MM.1S (cell line): ENCODE results near the gene DFFB.

Experiments used
- DNase-seq: peaks from one replicate; pipeline ENCODE4 v3.0.0-alpha.2; 2015
- H2AFZ ChIP-seq: fragments of 300-600 bp; sonication (generic); 2 replicates; pipeline ENCODE4 v1.6.0; 2016; ENCODE audit warnings: antibody characterized with exemption, low read length
- H3F3A ChIP-seq: fragments of 300-600 bp; sonication (generic); 2 replicates; pipeline ENCODE4 v1.6.1; 2016; ENCODE audit warnings: mild to moderate bottlenecking, antibody characterized with exemption, low read length, moderate library complexity, mixed read lengths; ENCODE audit not compliant: insufficient read depth
- H3K27ac ChIP-seq: fragments of 300-600 bp; sonication (generic); 2 replicates; pipeline ENCODE4 v1.5.1; 2016; ENCODE audit warnings: mild to moderate bottlenecking, low read length
- H3K27me3 ChIP-seq: fragments of 300-600 bp; sonication (generic); replicated peaks from 2 replicates; pipeline ENCODE4 v1.6.0; 2016; ENCODE audit warnings: low read length; ENCODE audit not compliant: insufficient read depth
- H3K36me3 ChIP-seq: fragments of 300-600 bp; sonication (generic); replicated peaks from 2 replicates; pipeline ENCODE4 v1.6.1; 2016; ENCODE audit warnings: mild to moderate bottlenecking, low read length, mixed read lengths; ENCODE audit not compliant: insufficient read depth
- H3K4me1 ChIP-seq: fragments of 300-600 bp; sonication (generic); 2 replicates; pipeline ENCODE4 v1.6.1; 2016; ENCODE audit warnings: low read length, mixed read lengths
- H3K4me2 ChIP-seq: fragments of 300-600 bp; sonication (generic); 2 replicates; pipeline ENCODE4 v1.6.0; 2016; ENCODE audit warnings: low read depth, low read length
- H3K4me3 ChIP-seq: fragments of 300-600 bp; sonication (generic); 2 replicates; pipeline ENCODE4 v1.5.1; 2016; ENCODE audit warnings: low read length, mixed read lengths
- H3K79me2 ChIP-seq: fragments of 300-600 bp; sonication (generic); 2 replicates; pipeline ENCODE4 v1.6.1; 2016; ENCODE audit warnings: mixed run types, low read length, mixed read lengths
- H3K9ac ChIP-seq: fragments of 300-600 bp; sonication (generic); 2 replicates; pipeline ENCODE4 v1.6.1; 2016; ENCODE audit warnings: low read length, mixed read lengths
- H3K9me2 ChIP-seq: fragments of 300-600 bp; sonication (generic); replicated peaks from 2 replicates; pipeline ENCODE4 v1.6.1; 2016; ENCODE audit warnings: mild to moderate bottlenecking, low read length, mixed read lengths; ENCODE audit not compliant: insufficient read depth
- H3K9me3 ChIP-seq: fragments of 300-600 bp; sonication (generic); replicated peaks from 2 replicates; pipeline ENCODE4 v1.6.1; 2016; ENCODE audit warnings: mild to moderate bottlenecking, low read length, mixed read lengths; ENCODE audit not compliant: insufficient read depth
- H4K20me1 ChIP-seq: fragments of 300-600 bp; sonication (generic); 2 replicates; pipeline ENCODE4 v1.6.1; 2016; ENCODE audit warnings: mild to moderate bottlenecking, low read length, moderate library complexity, mixed read lengths; ENCODE audit not compliant: insufficient read depth
- CTCF ChIP-seq: fragments of 300-600 bp; sonication (generic); IDR thresholded peaks from 2 replicates; pipeline ENCODE4 v1.5.1; 2016; ENCODE audit warnings: antibody characterized with exemption, low read length, mixed read lengths
- EZH2 ChIP-seq: fragments of 300-600 bp; sonication (generic); optimal IDR thresholded peaks from 2 replicates; pipeline ENCODE3; 2017; ENCODE audit warnings: low read depth, mild to moderate bottlenecking, antibody characterized with exemption, low read length, mixed read lengths
- EZH2phosphoT487 ChIP-seq: fragments of 300-600 bp; sonication (generic); IDR thresholded peaks from 2 replicates; pipeline ENCODE4 v1.6.1; 2018; ENCODE audit warnings: antibody characterized with exemption, low read length

DFFB gene

GRCh38 chr1:3904843-3905185, 47.5 kb downstream of the DFFB start:
- H3K4me1 ChIP-seq = no peaks in the 10 kb centered on the region
- H3K27ac ChIP-seq = no peak overlapping the region
- no peak overlapping the region for H3K4me3 ChIP-seq
- no peaks in the 10 kb centered on the region for H3K9me2 ChIP-seq
- H3F3A ChIP-seq = peaks cover 10% of the 10 kb centered on the region; the same call in 1 of the 2 replicates
- no peaks in the 10 kb centered on the region for H3K36me3 ChIP-seq
- H3K27me3 ChIP-seq = 0 out of 2 replicates have a peak, but pooled peaks cover 3% of the 10 kb centered on the region
- TF ChIP-seq EZH2 = no peak
- TF ChIP-seq EZH2phosphoT487 = no peak
- no peak for TF ChIP-seq CTCF
- no peaks in the 10 kb centered on the region for H3K9me3 ChIP-seq
- H3K4me2 ChIP-seq = no peak overlapping the region
- H2AFZ ChIP-seq = no peak overlapping the region
- no peaks in the 10 kb centered on the region for H4K20me1 ChIP-seq
- no peak overlapping the region for H3K9ac ChIP-seq
- no peak for DNase-seq
- H3K79me2 ChIP-seq = peaks cover 4% of the 10 kb centered on the region

- no peaks in the 10 kb centered on the region for H3K4me1 ChIP-seq
- no peak overlapping the region for H3K4me3 ChIP-seq
- no peak for DNase-seq
- H3K27ac ChIP-seq = no peak overlapping the region
- no peaks in the 10 kb centered on the region for H3K9me2 ChIP-seq
- H4K20me1 ChIP-seq = no peaks in the 10 kb centered on the region
- H3K79me2 ChIP-seq = peaks cover 3% of the 10 kb centered on the region; the same call in 1 of the 2 replicates
- no peak overlapping the region for H2AFZ ChIP-seq
- H3K9ac ChIP-seq = no peak overlapping the region
- H3K27me3 ChIP-seq = 0 out of 2 replicates have a peak, but pooled peaks cover 3% of the 10 kb centered on the region
- H3F3A ChIP-seq = peaks cover 6% of the 10 kb centered on the region; the same call in 1 of the 2 replicates
- H3K4me2 ChIP-seq = no peak overlapping the region
- no peak for TF ChIP-seq EZH2phosphoT487
- TF ChIP-seq EZH2 = no peak
- no peak for TF ChIP-seq CTCF
- H3K36me3 ChIP-seq = no peaks in the 10 kb centered on the region
- no peaks in the 10 kb centered on the region for H3K9me3 ChIP-seq
Observed at GRCh38 chr1:3905266-3905952, 48.1 kb downstream of the DFFB start.

GRCh38 chr1:3905953-3906671, 48.8 kb downstream of the DFFB start:
- no peaks in the 10 kb centered on the region for H3K9me3 ChIP-seq
- H2AFZ ChIP-seq = no peak overlapping the region
- no peaks in the 10 kb centered on the region for H3K36me3 ChIP-seq
- 0 out of 2 replicates have a peak, but pooled peaks cover 3% of the 10 kb centered on the region for H3K27me3 ChIP-seq
- H3K9ac ChIP-seq = no peak overlapping the region
- no peak for DNase-seq
- no peaks in the 10 kb centered on the region for H3K4me1 ChIP-seq
- H3K4me3 ChIP-seq = no peak overlapping the region
- H3F3A ChIP-seq = no peaks in the 10 kb centered on the region
- H4K20me1 ChIP-seq = no peaks in the 10 kb centered on the region
- H3K27ac ChIP-seq = no peak overlapping the region
- no peak overlapping the region for H3K4me2 ChIP-seq
- peaks cover 3% of the 10 kb centered on the region; the same call in 1 of the 2 replicates for H3K79me2 ChIP-seq
- no peaks in the 10 kb centered on the region for H3K9me2 ChIP-seq
- no peak for TF ChIP-seq EZH2phosphoT487
- no peak for TF ChIP-seq CTCF
- no peak for TF ChIP-seq EZH2
